Measurements from ENCODE around the gene EVI2B.

Gene EVI2B

DNA sequence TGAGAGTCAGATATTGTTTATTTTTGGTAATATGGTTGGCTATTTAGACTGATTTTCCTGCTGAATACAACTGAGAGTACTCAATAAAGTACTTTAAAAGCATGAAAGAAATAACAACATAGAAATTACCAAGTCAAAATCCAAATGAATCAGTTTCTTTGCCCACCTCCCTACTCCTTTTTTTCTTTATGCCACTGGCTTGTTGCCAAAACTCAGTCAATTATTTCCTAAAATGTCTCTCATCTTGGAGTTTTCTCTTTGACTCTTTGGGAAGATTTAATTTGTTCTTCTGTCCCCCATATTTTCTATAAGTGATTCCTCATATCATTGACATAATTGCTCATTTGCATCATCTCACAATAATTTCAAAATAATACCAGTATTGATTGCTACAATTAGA, 14.2 kb downstream of the EVI2B start:
- DNase-seq (ENCODE audit: low read depth), result no peak
- TF ChIP-seq, protein P1, sequence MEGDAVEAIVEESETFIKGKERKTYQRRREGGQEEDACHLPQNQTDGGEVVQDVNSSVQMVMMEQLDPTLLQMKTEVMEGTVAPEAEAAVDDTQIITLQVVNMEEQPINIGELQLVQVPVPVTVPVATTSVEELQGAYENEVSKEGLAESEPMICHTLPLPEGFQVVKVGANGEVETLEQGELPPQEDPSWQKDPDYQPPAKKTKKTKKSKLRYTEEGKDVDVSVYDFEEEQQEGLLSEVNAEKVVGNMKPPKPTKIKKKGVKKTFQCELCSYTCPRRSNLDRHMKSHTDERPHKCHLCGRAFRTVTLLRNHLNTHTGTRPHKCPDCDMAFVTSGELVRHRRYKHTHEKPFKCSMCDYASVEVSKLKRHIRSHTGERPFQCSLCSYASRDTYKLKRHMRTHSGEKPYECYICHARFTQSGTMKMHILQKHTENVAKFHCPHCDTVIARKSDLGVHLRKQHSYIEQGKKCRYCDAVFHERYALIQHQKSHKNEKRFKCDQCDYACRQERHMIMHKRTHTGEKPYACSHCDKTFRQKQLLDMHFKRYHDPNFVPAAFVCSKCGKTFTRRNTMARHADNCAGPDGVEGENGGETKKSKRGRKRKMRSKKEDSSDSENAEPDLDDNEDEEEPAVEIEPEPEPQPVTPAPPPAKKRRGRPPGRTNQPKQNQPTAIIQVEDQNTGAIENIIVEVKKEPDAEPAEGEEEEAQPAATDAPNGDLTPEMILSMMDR (IDR thresholded peaks at IDR 0.05; ENCODE audit: control insufficient read depth, extremely low read depth, insufficient read depth), result no peak
- H3K4me3 ChIP-seq (ENCODE audit: low read depth, low read length), result no peak overlapping the region

DNA sequence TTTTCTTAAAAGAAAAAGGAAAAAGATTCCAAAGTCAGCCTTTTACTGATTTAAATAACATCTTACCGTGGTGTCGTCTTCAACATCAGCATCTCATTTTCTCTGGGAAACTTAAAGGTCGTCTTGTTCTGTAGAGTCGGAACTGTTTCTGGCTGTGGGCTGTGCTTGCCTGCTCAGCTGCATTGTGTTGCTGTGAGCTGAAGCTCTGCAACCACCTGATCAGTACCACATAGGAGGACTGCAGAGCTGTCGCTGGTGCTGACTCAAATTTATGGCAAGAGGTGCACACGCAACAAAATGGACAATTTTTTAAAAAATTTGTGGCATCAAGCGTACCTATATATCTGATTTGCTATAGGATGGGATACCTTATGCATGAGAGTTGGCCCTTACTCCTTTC, 16.8 kb downstream of the EVI2B start, which contains the start of gene OMG:
Gene OMG, minus strand, starts transcription at position 150 of the 400 bp plus-strand sequence. CDS start 908 bp downstream, outside the sequence.
- TF ChIP-seq, protein P1 (IDR thresholded peaks at IDR 0.05; ENCODE audit: control insufficient read depth, extremely low read depth, insufficient read depth), result no peak
- H3K4me3 ChIP-seq (ENCODE audit: low read depth, low read length), result no peak within 1 kb of the TSS
- DNase-seq (ENCODE audit: low read depth), result no peak

DNA sequence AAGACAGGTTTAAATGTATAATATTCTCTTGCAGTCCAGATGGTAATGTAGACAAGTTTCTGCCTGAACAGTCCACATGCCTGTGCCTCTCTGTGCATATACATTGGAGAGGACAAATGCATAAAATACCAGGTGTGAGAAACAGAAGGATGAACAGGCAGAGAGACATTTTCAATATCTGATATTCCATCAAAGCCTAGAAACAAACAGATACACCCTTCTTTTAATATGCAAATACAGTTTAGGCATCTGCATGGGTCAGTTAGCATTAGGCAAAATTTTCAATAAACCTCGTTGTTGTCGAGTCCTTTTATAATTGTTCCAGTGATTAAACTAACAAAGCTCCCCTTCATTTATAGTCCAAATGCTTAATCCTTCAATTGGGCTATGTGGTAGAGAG, 17.7 kb downstream of the EVI2B start:
- TF ChIP-seq, protein P1 (IDR thresholded peaks at IDR 0.05; ENCODE audit: control insufficient read depth, extremely low read depth, insufficient read depth), result no peak
- no peak overlapping the region for H3K4me3 ChIP-seq (ENCODE audit: low read depth, low read length)
- DNase-seq (ENCODE audit: low read depth), result no peak

DNA sequence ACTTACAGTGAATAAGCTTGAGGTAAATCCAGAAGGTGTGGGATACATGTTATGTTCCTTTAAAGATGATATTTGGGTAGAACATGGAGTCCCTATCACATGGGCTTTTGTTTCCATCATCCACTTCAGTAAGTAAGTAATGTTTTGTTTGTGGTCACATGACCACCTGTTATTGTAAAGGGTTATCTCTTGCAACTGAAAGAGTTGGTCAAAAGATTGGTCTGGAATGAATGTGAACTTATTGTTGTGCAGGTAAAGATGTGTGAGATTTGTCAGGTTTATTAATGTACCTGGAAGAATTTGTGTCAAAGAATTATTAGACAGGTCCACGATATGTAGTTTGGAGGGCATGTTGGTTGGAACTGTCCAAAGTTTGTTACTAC, 18.4 kb downstream of the EVI2B start:
- TF ChIP-seq, protein P1 (IDR thresholded peaks at IDR 0.05; ENCODE audit: control insufficient read depth, extremely low read depth, insufficient read depth), result no peak
- H3K4me3 ChIP-seq (ENCODE audit: low read depth, low read length), result no peak overlapping the region
- no peak for DNase-seq (ENCODE audit: low read depth)

DNA sequence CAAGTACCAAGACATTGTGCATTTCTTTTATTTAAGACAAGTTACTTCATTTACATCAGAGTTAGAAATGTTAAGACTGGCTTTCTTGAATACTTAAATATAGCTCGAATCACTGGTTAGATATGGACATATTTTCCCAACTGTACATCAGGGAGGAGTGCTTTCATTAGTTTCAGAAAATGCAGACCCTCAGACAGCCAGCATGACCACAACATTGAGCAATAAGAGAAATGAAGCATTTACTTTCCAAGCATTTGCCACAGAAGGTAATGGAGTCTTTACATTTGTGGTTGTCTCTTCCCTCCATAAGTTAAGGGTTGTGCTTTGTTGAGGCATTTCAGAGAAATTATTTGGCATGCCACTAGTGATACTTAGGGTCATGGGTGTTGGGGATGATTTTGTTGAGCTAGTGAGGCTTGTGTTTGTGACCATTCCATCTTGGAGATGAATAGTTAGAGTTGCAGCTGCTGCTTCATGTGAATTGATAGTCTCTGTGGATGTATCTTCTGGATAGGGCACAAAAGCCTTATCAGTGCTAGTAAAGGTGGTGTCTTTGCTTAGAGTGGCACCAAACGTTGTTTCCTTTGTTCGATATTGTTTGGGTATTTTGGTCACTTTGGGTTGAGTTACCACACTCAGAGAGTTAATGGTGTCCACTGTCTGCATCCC, 18.9 kb downstream of the EVI2B start:
- no peak overlapping the region for H3K4me3 ChIP-seq (ENCODE audit: low read depth, low read length)
- DNase-seq (ENCODE audit: low read depth), result no peak
- TF ChIP-seq, protein P1 (IDR thresholded peaks at IDR 0.05; ENCODE audit: control insufficient read depth, extremely low read depth, insufficient read depth), result no peak

DNA sequence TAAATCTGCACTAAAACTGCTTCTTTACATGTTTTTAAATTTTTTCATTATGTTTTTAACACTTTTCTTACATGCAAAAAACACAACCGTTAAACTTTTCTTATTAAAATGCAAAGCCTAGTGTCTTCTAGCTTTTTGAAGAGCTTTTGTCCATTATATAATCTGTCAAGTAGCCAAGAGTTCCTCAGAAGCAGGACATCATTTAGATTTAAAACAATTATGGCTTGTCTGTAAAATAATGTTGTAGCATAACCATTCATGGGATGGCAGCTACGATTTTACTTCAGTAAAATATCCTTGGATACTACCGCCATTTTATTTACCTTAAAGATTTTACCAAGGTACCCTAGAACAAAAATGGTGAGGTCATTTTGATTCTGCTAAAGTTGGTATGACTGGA, 19.6 kb downstream of the EVI2B start:
- TF ChIP-seq, protein P1 (IDR thresholded peaks at IDR 0.05; ENCODE audit: control insufficient read depth, extremely low read depth, insufficient read depth), result no peak
- DNase-seq (ENCODE audit: low read depth), result no peak
- no peak overlapping the region for H3K4me3 ChIP-seq (ENCODE audit: low read depth, low read length)

DNA sequence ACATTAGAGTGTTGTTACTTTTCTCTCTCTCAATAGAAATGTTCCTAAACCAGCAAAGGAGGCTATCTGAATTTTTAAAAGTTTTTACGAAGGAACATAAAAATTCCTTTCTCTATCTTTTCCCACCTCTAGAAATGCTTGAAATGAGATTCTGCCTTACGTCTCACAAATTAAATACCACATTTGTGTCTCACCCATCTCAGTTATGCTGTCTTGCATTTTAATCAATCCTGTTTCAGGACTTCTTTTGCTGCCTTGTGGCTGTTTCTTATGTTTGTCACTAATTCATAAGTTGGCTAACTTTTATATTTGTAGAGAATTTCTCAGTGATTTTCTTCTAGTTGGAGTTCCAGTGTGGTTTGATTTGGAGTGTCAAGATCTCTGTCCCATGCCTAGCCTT, 20.3 kb downstream of the EVI2B start:
- TF ChIP-seq, protein P1 (IDR thresholded peaks at IDR 0.05; ENCODE audit: control insufficient read depth, extremely low read depth, insufficient read depth), result no peak
- no peak for DNase-seq (ENCODE audit: low read depth)
- no peak overlapping the region for H3K4me3 ChIP-seq (ENCODE audit: low read depth, low read length)

Data from LNCaP clone FGC (cell line).